Epithelial cell of alveolus of lung (primary cell): Measurements from ENCODE around the gene DDX4. TPM values are rescaled to one million over a fixed set of nuclear protein-coding genes. Genes with fewer than 3 reads are reported as not detected.

Experiments
- total RNA-seq: library from RNA; depleted of rRNA; stranded (reverse); fragments of >200 nt; gene quantifications from 2 replicates; pipeline ENCODE4 v1.2.1, GENCODE V29; 2015

Gene DDX4
- not detected in 2 replicates for total RNA-seq

DNA sequence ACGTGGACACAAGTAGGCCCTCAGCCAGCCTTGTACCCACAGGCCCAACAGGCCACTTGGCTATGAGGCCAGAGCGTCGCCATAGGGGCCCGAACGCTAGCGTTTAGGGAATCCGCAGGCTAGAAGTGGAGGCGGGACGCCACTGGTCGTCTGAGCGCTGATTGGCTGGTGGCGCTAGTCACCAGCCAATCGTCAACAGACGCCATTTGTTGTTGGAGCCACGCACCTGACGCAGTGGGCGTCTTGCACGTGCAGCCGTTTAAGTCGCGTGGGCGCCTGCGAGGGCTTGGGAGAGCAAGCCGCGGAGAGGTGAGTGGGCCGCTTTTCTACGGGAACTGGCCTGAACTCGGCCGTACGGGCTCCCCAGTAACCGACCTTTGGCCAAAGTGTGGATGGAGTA is at the start of gene DDX4:
TSS of gene DDX4 (plus strand) at position 269 of the 400 bp plus-strand sequence. CDS start 903 bp downstream, outside the sequence.

DNA sequence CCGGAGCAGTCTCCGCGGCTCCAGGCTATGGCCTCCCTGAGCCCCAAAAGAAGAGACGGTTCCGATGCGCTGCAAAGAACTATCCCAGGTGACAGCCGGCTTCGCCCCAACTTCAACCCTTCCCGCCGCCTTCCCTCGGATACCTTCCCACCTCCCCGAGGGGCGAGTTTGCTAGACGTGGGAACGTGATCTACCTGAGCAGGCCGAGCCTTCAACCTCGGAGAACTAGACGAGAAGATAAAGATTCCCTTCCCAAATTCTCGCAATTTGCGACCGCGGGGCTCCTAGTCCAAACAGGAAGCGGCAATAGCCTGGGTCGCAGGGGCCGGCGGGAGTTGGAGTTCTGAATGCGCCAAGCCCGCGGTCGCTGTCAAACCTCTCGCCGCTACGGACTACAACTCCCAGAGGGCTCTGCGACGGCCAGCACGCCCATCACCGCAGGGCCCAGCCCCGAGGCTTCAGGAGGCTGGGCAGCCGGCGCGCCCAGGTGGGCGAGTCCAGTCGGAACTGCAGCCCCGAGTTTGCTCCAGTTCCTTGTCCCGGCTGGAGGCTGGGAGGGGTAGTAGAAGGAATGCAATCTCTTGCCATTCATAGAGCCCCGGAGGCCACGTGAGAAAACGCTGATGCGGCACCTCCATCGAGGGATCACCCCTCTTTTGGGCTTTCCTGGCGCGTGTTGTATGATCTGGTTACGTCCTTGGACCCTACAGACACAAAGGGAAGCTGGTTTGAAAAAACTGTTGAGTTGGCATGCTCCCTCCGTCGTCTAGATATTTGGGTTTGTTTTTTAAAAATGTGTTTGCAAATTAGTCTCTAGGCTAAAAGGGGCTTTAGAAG is 25.6 kb upstream of the DDX4 start, which contains the start of gene SLC38A9:
TSS of gene SLC38A9 (minus strand) at position 302 of the 837 bp plus-strand sequence. CDS start 14,366 bp downstream, outside the sequence.

DNA sequence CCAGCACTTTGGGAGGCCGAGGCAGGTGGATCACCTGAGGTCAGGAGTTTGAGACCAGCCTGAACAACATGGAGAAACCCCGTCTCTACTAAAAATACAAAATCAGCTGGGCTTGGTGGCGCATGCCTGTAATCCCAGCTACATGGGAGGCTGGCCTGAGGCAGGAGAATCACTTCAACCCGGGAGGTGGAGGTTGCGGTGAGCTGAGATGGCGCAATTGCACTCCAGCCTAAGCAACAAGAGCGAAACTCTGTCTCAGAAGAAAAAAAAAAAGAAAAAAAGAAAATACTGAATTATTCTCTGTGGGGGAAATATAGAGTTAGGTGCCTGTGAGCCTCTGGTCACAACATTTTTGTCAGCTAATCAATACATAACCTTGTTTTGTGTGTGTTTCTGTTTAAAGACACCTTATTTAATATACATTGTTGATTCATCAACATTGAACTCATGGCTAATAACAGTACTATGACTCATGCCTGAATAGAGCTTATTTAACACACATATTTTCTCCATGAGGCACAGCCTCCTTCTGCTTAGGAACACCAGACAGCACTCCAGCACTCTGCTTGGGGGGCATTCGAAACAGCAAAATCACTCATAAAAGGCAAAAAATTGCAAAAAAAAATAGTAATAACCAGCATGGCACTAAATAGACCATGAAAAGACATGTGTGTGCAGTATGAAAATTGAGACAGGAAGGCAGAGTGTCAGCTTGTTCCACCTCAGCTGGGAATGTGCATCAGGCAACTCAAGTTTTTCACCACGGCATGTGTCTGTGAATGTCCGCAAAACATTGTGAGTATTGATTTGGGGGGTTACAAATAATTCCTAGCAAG is 113.2 kb downstream of the DDX4 start, which contains the start of gene IL31RA:
TSS of gene IL31RA (plus strand) at position 519 of the 836 bp plus-strand sequence. CDS start at position 733, 214 bp downstream.

Other genes starting within 250 kb of the DDX4 start
- 34.6 and 356 TPM in 2 replicates for gene PLPP1, start 203.1 kb upstream of the DDX4 start, total RNA-seq
- gene SLC38A9, start 25.7 kb upstream of the DDX4 start, total RNA-seq = 17.3 and 25.7 TPM in 2 replicates
- gene IL31RA, start 113.3 kb downstream of the DDX4 start, total RNA-seq = 0.72 and 6.1 TPM in 2 replicates